ENCODE data around the gene TSPAN33.

DNA sequence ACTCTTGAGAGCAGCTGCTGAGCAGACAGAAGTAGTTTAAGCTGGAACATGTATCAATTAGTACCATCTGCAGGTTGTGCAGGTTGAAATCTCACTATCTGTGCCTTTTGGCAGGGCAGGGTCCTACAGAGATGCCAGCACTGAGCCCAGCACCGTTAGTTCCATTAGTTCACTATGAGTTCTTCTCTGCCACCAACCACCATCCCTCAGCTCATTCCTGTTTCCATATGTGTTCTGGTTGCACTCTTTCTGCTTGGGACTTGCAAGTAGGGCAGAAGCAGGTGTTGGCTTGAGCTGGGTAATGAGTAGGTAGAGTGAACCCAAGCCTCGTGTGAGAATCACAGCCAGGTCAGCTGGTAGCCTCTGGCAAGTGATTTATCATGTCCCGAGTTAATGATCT lies 46.8 kb downstream of the TSPAN33 start:
- TF ChIP-seq ZNF24 (tag by site-specific recombination; IDR thresholded peaks at IDR 0.05) (no peak), HOXA7 (CRISPR knock-in tag; IDR thresholded peaks at IDR 0.05; ENCODE audit: borderline replicate concordance) (no peak), ZSCAN5A (tag by site-specific recombination; IDR thresholded peaks at IDR 0.05) (no peak)

All from HEK293 (cell line).